Measurements from ENCODE around the gene CLDN9.
A peak's percentile ranks its signal among the peaks of the same experiment; 100 is the strongest.

The CLDN9 gene

DNA sequence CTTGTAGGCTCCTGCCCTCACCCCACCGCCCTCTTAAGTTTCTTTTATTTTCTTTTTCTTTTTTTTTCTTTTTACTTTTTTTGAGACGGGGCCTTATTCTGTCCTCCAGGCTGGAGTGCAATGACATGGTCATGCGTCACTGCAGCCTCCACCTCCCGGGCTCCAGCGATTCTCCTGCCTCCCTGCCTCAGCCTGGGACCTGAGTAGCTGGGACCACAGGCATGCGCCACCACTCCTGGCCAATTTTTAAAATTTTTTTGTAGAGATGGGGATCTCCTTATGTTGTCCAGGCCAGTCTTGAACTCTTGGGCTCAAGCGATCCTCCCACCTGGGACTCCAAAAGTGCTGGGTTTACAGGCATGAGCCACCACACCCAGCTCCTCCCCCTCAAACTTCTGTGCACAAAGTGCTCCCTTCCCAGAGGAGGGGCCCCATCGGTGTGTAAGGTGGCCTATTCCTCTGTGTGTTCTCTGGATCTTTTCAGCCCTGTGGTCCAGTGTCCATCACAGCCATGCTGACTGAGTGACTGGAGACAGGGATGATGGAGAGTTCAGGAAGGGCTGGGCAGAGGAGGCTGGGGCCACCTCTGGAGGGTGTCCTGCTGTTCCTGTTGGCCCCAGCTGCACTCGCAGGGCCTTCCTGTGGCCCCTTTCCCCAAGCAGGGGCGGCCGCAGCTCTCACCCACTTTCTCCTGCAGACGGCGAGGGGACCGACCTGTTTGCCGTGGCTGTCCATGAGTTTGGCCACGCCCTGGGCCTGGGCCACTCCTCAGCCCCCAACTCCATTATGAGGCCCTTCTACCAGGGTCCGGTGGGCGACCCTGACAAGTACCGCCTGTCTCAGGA lies 43.8 kb downstream of the CLDN9 start:
- peak overlapping the region; percentile 94 for H3K27ac ChIP-seq
- H3K36me3 ChIP-seq = peaks cover 72% of the 10 kb centered on the region
- no peaks in the 10 kb centered on the region for H3K9me3 ChIP-seq
- H3K4me1 ChIP-seq (ENCODE audit: control insufficient read depth in 1 of 2, insufficient read depth in 1 of 2, low read depth in 1 of 2, low read length in 1 of 2) = peaks cover 90 to 97% of the 10 kb centered on the region in 2 experiments
- peak overlapping the region; percentile 98 to 99 for H3K4me3 ChIP-seq (ENCODE audit: low read depth in 1 of 2, low read length in 1 of 2)
- H3K27me3 ChIP-seq = no peaks in the 10 kb centered on the region
- no peak for TF ChIP-seq CTCF (IDR thresholded peaks at IDR 0.05)

DNA sequence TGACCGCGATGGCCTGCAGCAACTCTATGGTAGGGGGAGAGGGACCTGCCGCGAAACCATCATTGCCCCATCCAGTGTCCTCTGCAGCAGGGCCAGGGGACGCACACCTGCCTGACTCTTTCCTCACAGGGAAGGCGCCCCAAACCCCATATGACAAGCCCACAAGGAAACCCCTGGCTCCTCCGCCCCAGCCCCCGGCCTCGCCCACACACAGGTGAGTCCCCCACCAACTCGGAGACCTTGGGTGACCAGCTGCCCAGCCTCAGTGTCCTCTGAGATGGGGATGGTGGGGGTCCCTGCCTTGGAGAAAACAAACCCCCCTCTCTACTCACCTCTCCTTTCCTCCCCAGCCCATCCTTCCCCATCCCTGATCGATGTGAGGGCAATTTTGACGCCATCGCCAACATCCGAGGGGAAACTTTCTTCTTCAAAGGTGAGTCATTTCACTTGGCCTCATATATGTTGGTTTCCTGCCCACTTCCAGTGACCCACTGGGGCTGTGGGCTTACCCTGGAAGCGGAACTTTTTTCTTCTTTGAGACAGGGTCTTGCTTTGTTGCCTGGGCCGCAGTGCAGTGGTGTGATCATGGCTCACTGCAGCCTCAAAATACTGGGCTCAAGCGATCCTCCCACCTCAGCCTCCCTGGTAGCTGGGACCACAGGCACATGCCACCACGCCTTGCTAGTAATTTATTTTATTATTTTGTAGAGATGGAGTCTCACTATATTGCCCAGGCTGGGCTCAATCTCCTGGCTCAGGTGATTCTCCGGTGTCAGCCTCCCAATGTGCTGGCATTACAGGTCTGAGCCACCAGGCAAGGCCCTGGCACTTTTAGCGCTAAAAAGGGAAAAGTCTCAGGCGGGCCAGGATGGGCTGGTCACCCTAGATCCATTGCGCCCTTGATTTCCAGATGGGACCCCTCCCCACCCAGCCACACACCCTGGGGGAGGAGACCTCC lies 44.7 kb downstream of the CLDN9 start:
- Histone ChIP-seq H3K4me1 (ENCODE audit: control insufficient read depth in 1 of 2, insufficient read depth in 1 of 2, low read depth in 1 of 2, low read length in 1 of 2) (peaks cover 91 to 97% of the 10 kb centered on the region in 2 experiments), H3K27ac (peak overlapping the region; percentile 94), H3K36me3 (peaks cover 63% of the 10 kb centered on the region), H3K4me3 (ENCODE audit: low read depth in 1 of 2, low read length in 1 of 2) (peak overlapping the region; percentile 98 to 99), H3K9me3 (no peaks in the 10 kb centered on the region), H3K27me3 (no peaks in the 10 kb centered on the region)
- no peak for TF ChIP-seq CTCF (IDR thresholded peaks at IDR 0.05)

- peak overlapping the region; percentile 98 to 99 for H3K4me3 ChIP-seq (ENCODE audit: low read depth in 1 of 2, low read length in 1 of 2)
- no peak for TF ChIP-seq CTCF (IDR thresholded peaks at IDR 0.05)
- no peaks in the 10 kb centered on the region for H3K9me3 ChIP-seq
- H3K4me1 ChIP-seq (ENCODE audit: control insufficient read depth in 1 of 2, insufficient read depth in 1 of 2, low read depth in 1 of 2, low read length in 1 of 2) = peaks cover 91 to 99% of the 10 kb centered on the region in 2 experiments
- peaks cover 61% of the 10 kb centered on the region for H3K36me3 ChIP-seq
- peak overlapping the region; percentile 94 for H3K27ac ChIP-seq
- no peaks in the 10 kb centered on the region for H3K27me3 ChIP-seq
Measured at GRCh38 chr16:3058139-3059030, 45.7 kb downstream of the CLDN9 start.

GRCh38 chr16:3059041-3059722 lies 46.5 kb downstream of the CLDN9 start:
- no peaks in the 10 kb centered on the region for H3K9me3 ChIP-seq
- TF ChIP-seq CTCF (IDR thresholded peaks at IDR 0.05) = peak; percentile 97
- peak overlapping the region; percentile 94 for H3K27ac ChIP-seq
- peaks cover 61% of the 10 kb centered on the region for H3K36me3 ChIP-seq
- peaks cover 84 to 94% of the 10 kb centered on the region in 2 experiments for H3K4me1 ChIP-seq (ENCODE audit: control insufficient read depth in 1 of 2, insufficient read depth in 1 of 2, low read depth in 1 of 2, low read length in 1 of 2)
- no peaks in the 10 kb centered on the region for H3K27me3 ChIP-seq
- peak overlapping the region; percentile 98 to 99 for H3K4me3 ChIP-seq (ENCODE audit: low read depth in 1 of 2, low read length in 1 of 2)

Measured in neutrophil (primary cell).